HG03103 (cell line): ENCODE measurements around the gene ABRACL.
"Not testable (repeated sequence)": the region's sequence is repeated elsewhere in the genome, so short reads cannot be mapped to it uniquely, and the experiment has no call there.

Experiments
- ATAC-seq: cut with Tn5 transposase; IDR thresholded peaks from one replicate; pipeline ENCODE4 v1.9.1; 2021; ENCODE audit warnings: low read depth; ENCODE audit not compliant: unreplicated experiment

The ABRACL gene, protein sequence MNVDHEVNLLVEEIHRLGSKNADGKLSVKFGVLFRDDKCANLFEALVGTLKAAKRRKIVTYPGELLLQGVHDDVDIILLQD

GRCh38 chr6:139028658-139029469 is at the start of gene ABRACL:
ABRACL (plus strand) TSS chr6:139028745; CDS start chr6:139034161, 5,416 bp downstream.
- peak; percentile 60 for ATAC-seq

- no peak for ATAC-seq
Observed at GRCh38 chr6:138979365-138979764, 49.2 kb upstream of the ABRACL start.

DNA sequence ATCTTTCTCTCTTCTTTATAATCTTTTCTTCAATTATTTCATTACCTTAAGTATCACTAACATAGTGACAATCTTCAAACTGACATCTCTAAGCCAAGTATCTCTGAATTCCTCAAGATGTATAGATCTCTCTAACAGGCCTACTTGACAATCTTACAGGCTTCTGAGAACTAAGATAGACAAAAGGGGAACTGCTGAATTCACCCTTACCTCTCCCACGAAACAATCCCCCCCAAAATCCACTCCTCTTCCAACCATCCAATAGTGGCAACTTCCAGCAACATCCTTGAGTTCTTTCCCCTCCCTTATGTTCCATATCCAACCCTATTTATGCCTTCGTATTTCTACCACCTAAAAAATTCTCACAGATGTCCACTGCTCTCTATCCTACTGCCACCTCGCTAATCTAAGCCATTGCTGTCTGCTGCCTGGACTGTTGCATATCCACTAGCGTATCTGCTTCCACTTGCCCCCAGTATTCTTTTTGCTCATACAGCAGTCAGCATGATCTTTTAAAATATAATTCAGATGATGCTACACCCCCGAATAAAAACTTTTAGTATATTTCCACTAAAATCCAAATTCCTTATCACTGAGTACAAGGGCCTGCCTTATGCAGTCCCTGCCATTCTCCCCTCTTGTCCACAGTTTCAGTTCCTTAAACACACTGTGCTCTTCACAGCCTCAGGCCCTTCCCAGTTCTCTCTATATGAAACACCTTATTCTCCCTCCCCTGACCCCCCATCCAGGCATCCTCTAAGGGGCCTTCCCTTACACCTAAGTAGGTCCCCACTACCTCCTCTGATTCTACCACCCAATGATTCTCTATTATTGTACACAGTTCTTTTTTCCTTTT is 48.5 kb upstream of the ABRACL start:
- ATAC-seq: peak; percentile 53

GRCh38 chr6:138981416-138981815 is 47.1 kb upstream of the ABRACL start:
- no peak for ATAC-seq

DNA sequence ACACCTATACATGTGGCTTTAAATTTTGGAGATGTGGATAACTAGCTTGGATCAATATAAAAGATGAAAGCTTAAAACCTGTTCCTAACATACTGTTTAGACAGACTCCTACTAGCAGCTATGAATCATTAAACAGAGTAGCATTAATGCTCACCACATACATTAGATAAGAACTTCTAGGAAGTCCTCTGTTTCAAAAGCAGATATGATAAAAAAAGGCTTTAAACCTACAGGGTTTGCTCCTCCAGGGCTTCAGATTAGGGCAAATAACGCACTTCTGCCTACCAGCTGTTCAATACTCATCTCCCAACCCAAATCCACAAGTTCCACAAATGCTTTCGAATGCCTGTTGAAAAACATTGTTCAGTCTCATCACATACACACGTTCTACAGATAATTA is 42.0 kb upstream of the ABRACL start:
- ATAC-seq: no peak

DNA sequence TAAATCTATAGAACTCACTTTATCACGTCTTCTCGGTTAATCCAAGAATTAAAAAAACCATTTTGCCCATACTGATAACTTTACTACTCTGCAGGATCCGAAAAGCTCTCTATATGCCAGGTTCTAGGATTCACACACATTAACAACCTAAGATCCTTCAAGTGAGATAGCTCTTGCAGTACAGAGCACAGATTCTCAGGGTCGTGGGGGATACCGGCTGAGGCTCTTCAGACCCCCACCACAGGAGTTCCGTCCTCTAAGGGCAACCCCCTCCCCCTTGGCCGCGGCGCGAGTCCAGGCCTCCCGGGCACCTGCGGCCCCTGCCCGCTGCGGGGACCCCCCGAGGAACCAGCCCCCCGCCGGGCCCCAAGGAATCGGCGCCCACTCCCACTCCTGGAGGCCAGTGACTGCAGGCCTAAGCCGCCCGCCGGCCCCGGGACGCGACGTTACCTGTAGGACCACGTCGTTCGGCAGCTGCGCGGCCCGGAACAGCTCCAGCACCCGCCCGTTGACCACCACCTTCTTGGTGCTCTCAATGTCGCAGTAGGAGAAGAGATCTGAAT is 41.4 kb upstream of the ABRACL start:
- peak; percentile 10 for ATAC-seq

- peak; percentile 80 for ATAC-seq
Observed at GRCh38 chr6:138987643-138988468, 40.7 kb upstream of the ABRACL start, which contains the start of gene REPS1. REPS1 (minus strand) TSS chr6:138988253; CDS start chr6:138987682, 571 bp downstream.

- peak; percentile 1 for ATAC-seq
Observed at GRCh38 chr6:138988469-138988834, 40.1 kb upstream of the ABRACL start.

GRCh38 chr6:138989098-138989983 is 39.2 kb upstream of the ABRACL start:
- ATAC-seq: no peak

GRCh38 chr6:138991206-138991605 is 37.3 kb upstream of the ABRACL start:
- ATAC-seq: no peak

- ATAC-seq: not testable (repeated sequence)
Observed at GRCh38 chr6:138992965-138993364, 35.6 kb upstream of the ABRACL start.

GRCh38 chr6:138993410-138993809 is 35.1 kb upstream of the ABRACL start:
- ATAC-seq: not testable (repeated sequence)

DNA sequence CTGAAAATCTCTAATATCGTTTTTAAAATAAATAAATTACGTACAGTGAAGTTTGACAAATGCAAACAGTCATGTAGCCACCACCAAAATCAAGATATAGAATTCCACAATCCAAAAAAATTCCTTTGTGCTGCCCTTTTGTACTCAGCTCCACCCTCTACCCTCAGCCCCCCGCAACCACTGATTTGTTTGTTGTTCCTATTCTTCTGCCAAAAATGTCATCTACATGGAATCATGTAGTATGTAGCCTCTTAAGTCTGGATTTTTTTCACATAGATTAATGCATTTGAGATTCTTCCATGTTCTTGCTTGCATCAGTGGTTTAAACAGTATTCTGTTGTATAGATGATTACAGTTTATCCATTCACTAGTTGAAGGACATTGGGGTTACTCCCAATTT is 32.0 kb upstream of the ABRACL start:
- ATAC-seq: no peak

GRCh38 chr6:138997136-138997535 is 31.4 kb upstream of the ABRACL start:
- no peak for ATAC-seq

DNA sequence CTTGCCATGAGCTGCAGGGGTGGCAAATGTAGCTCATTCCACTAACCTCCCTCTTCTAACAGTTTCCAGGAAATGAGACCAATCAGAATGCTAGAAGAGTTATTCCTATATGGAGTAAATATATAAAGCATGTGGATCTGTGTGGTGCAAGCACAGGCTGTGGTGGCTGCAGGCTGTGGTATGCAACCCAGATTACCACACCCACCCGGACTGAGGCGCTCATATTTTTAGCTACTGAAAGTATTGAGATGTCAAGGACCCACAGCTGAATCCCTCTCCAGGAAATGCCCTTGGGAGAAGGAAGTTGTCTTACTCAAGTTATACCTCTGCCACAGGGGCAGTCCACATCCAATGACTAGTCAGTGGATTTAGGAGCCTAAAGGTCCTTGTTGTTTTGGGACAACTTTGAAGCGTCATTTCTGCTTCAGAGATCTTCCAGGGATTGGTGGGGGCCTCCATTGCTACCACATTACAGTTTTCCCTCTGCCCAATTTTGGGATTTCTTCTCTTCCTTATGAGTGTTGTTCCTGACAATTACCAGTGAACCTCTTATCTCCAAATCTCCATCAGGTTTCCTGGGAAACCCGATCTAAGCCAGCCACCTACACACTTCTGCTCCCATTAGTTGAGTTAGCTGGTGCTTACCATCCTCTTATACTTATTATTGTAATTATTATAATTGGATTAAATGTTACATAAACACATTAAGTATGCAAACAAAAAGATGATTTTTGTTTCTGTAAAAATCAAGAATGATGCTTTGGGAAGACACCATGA is 28.4 kb upstream of the ABRACL start:
- no peak for ATAC-seq

DNA sequence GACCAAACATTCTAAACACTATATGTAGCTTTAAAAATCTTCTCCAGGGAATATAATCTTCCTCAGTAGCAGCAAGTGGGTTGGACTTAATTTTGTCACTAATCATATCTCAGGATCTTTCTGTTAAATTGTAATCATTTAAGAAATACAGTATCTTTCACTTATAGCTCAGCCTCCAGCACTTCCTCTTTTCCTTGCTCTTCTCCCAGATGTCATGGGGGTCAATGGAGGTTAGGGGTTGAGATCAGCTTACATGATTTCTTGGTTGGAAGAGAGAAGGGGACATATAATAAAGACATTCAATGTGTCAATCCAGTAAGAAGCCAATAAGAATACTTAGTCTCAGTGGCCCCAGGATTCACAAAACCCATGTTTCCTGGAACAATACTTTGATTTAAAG is 24.8 kb upstream of the ABRACL start:
- ATAC-seq: no peak

- no peak for ATAC-seq
Observed at GRCh38 chr6:139006477-139006876, 22.1 kb upstream of the ABRACL start.

DNA sequence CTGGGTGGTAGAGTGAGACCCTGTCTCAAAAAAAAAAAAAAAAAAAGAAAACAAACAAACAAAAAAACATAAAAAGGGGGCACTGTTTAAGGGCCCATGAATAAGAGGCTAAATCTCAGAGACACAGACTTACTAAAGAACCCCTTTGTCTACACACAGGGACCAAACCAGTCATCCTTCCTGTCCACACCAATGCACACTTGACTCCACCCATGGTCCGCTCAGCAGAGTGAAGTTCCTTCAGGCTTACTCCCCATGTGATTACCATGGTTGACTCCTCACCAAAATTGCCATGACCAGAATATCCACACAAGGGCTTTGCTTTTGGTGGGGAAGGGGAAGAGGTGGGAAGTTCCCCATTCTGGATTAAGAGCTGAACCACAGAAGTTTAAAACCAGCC is 21.1 kb upstream of the ABRACL start:
- ATAC-seq: no peak
